ENCODE data around the gene RTEL1.
A peak's percentile ranks its signal among the peaks of the same experiment; 100 is the strongest.
"Not testable (repeated sequence)": the region's sequence is repeated elsewhere in the genome, so short reads cannot be mapped to it uniquely, and the experiment has no call there.

RTEL1 gene

DNA sequence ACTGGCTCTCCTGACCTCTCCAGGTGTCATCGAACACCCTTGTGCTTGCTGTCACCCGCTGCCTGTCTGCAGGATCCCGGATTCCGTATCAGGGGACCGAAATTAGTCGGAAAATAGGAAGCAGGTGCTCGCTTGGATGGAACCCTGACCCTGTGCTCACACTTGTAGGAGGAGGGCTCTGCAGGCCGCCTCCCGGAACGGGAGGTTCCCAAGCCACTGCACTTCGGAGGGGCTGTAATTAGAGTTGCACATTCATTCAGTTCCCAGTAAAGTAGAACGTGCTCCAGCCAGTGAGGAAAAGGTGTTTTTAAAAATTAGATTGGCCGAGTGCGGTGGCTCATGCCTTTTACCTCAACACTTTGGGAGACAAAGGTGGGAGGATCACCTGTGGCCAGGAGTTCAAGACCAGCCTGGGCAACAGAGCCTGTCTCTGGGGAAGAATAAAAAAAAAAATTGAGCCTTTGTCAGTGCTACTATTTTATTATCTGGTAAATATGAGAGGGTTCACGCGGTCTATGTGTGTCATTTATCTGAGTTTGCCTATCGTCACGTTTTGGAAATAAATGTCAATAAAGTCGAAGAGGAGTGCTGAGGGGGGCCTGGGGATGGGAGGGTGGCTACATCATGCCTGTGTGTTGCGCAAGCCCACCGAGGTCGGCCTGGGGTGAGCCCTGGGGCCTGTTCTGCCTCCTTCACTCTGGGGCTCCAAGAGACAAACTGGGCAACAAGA lies 29.7 kb upstream of the RTEL1 start:
- DNase-seq (ENCODE audit: low read depth in 4 of 4, low spot score in 1 of 4), result peak in 2 of 4 experiments; percentile 44 to 59

- not testable (repeated sequence) for DNase-seq (ENCODE audit: low read depth in 4 of 4, low spot score in 1 of 4)
These were observed 27.2 kb upstream of the RTEL1 start for GRCh38 chr20:63630956-63631355.

DNA sequence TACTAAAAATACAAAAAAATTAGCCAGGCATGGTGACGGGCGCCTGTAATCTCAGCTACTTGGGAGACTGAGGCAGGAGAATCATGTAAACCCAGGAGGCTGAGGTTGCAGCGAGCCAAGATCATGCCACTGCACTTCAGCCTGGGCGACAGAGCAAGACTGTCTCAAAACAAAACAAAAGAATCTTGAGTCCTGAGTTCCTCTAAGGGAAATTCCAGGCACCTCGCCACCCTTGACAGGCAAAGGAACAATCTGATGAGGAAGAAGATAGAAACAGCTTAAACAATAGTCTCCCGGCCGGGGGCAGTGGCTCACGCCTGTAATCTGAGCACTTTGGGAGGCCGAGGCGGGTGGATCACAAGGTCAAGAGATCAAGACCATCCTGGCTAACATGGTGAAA lies 26.7 kb upstream of the RTEL1 start:
- DNase-seq (ENCODE audit: low read depth in 4 of 4, low spot score in 1 of 4), result not testable (repeated sequence)

- no peak for DNase-seq (ENCODE audit: low read depth in 4 of 4, low spot score in 1 of 4)
These were observed 24.4 kb upstream of the RTEL1 start for GRCh38 chr20:63633732-63634131.

- no peak for DNase-seq (ENCODE audit: low read depth in 4 of 4, low spot score in 1 of 4)
These were observed 22.5 kb upstream of the RTEL1 start for GRCh38 chr20:63635431-63636141.

GRCh38 chr20:63636752-63637628 lies 21.1 kb upstream of the RTEL1 start:
- DNase-seq (ENCODE audit: low read depth in 4 of 4, low spot score in 1 of 4), result no peak

DNA sequence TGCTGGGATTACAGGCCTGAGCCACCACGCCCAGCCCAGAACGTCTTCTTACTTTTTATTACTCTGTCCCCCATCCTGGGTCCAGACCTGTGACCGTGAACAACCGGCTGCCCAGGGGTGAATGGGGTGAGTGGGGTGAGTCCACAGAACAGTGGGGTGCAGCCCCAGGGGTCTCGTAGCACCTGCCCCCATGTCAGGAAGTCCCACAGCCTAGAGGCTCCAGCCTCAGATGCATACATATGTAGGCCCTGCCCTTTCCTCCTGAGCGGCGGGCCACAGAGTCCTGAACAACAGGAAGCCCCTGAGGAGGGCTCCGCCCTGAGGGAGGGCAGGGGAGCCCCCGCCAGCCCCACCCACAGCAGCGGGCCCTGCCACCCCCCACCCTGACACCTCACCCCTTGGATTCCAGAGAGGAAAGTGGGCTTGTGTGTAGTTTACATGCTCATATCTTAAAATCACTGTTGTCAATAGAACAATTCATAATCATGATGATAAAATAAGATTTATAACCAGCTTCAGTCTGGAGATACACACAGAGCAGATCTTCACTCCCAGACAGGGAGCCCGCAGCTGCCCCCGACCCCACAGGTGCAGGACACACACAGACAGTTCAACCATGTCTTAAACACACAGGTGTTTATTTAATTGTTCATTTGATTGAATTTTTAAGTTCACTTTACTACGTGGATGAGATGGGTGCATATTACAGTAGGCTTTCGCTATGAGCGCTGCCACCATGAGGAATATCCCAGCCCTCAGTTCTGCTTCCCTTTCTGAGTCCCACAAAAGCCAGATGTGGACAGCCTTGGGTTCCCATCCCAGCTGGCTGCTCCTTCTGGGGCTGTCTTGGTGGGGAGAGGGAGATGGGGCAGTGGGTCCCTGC lies 18.8 kb upstream of the RTEL1 start:
- no peak for DNase-seq (ENCODE audit: low read depth in 4 of 4, low spot score in 1 of 4)

GRCh38 chr20:63640086-63640485 lies 18.0 kb upstream of the RTEL1 start:
- DNase-seq (ENCODE audit: low read depth in 4 of 4, low spot score in 1 of 4), result no peak

DNA sequence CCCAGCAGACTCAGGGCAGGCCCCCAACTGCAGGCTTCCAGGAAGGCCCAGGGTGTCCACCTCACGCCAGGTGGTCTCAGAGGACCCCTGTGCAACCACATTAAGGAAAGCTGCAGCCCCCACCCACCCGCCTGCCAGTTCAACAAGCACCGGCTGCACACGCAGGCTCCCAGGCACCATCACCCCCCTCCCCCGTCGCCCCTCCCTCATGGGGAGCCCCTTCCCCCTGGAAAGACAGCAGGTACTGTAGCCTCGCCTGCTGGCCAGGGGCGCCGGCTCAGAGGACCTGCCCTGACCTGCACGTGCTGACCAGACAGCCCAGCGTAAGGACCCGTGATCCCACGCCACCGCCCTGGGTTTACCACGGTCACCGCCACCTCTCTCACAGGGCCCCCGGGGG lies 17.4 kb upstream of the RTEL1 start:
- not testable (repeated sequence) for DNase-seq (ENCODE audit: low read depth in 4 of 4, low spot score in 1 of 4)

DNA sequence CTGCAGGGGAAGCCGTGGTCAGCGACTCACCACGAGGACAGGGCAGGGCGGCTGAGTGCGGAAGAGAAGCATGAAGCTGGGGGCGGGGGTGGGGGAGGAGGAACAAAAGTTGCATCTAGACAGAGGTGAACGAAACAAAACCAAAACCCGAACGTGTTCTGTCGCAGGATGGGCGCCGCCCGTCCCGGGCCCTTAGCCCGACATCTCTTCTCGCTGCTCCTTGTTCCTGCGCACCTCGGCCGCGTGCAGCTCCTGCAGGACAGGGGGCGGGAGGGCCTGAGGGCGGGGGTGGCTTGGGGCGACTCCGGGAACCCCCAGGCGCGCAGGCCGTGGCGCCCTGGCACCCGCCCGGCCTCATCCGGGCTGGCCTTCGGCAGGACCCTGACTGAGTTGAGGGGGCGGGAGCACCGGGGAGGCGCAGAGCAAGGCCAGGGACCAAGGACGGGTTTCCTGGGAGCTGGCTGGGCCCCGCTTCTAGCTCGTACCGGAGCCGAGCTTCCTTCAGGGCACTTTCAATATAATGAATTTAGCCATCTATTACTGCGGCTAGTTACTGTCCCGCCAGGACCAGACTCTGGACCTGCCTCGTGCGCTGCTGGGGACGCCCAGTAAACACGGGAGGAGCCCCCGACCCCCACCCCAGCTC lies 16.8 kb upstream of the RTEL1 start:
- DNase-seq (ENCODE audit: low read depth in 4 of 4, low spot score in 1 of 4), result no peak

- peak; percentile 95 to 99 (median 97) for DNase-seq (ENCODE audit: low read depth in 4 of 4, low spot score in 1 of 4)
These were observed 16.2 kb upstream of the RTEL1 start for GRCh38 chr20:63641792-63642523.

DNA sequence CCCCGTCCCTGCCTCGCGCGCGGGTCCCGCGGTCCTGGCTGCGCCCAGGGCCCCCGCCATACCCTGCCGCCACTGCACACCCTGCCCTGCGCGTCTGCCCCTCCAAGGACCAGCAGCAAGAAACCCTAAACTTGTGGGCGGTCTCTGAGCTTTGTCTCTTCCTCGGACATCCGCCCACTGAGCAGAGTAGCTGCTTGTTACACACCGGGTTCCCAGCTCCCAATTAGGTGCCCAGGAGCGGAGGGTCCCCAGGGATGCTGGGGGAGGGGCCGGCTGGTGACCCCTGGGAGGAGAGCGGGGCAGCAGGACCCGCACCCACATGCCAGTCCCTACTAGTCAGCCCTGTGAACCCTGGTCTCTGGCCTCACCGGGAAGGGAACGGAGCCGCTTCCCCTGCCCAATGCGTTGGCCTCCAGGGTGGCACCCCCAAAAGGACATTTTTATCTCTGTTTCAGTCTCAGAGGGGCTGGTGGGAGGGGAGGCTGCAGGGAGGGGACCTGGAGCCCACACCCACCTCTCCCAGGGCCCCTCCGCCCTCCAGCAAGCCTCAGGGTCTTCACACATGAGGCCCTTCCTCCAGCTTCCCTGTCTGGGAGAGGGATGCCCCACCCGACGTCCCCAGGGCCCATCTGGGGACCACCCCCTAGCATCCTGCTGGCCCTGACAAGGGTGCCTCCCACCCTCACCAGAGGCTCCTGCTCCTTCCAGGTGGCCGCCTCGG lies 15.4 kb upstream of the RTEL1 start:
- no peak for DNase-seq (ENCODE audit: low read depth in 4 of 4, low spot score in 1 of 4)

GRCh38 chr20:63643499-63643898 lies 14.6 kb upstream of the RTEL1 start:
- DNase-seq (ENCODE audit: low read depth in 4 of 4, low spot score in 1 of 4), result no peak

- no peak for DNase-seq (ENCODE audit: low read depth in 4 of 4, low spot score in 1 of 4)
These were observed 14.2 kb upstream of the RTEL1 start for GRCh38 chr20:63643946-63644345.

DNA sequence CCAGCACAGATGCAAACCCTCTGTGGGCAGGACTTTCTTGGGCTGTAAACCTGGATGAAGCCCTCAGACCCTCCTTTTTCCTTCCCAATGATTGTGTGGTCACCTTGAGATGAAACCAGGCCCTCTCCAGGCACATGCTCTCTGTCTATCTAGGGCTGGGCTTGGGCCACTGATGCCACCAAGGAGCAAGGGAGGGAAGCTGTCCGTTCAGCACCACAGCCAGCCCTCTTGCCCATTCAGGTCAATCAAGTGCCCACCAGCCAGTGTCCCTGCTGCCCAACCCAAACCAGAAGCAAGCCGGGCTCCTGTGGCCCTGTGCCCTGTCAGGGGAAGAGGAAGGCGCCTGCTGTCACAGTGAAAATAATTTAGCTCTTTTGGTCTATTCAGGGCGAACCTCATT lies 12.9 kb upstream of the RTEL1 start:
- DNase-seq (ENCODE audit: low read depth in 4 of 4, low spot score in 1 of 4), result no peak

DNA sequence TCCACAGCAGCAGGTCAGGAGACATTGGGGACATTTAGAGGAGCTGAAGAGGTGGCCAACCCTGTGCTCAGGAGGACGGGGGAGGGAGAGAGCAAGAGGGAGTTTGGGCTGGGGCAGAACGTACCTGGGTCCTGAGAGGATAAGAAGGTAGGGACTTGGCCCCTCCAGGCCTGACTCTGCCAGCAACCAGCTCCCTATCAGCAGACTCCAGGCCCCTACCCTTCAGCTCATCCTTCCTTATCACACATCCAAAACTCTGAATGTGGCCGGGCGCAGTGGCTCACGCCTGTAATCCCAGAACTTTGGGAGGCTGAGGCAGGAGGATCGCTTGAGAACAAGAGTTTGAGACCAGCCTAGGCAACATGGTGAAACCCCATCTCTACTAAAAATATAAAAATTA lies 9.9 kb upstream of the RTEL1 start:
- DNase-seq (ENCODE audit: low read depth in 4 of 4, low spot score in 1 of 4), result no peak

DNA sequence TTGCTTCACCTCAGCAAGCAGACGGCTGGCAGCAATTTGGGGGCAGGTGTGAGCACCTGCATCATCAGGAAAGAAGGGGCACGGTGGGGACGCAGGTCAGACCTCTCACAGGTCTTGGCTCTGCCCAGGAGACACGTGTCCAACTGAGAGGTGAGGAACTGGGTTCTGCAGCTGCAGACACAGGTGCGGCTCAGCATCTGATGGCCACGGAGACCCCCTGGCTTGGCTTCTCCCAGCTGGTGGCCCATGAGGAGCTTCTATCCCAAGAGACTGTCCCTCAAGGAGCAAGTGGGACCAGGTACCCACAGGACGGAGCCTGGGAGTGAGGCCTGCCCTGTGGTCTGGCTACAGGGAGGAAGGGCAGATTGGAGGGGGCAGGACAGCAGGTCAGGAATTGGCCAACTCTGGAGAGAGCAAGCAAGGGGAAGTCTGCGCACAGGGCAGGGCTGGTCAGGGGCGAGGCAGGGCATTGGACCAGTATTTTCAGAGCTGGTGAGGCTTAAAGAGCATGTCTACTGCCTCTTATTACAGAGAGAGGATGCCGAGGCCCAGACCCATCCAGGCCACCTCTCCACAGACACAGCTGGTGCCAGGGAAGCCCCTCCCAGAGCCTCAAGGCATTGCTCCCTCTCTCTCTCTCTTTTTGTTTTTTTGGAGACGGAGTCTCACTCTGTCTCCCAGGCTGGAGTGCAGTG lies 9.1 kb upstream of the RTEL1 start:
- no peak for DNase-seq (ENCODE audit: low read depth in 4 of 4, low spot score in 1 of 4)

DNA sequence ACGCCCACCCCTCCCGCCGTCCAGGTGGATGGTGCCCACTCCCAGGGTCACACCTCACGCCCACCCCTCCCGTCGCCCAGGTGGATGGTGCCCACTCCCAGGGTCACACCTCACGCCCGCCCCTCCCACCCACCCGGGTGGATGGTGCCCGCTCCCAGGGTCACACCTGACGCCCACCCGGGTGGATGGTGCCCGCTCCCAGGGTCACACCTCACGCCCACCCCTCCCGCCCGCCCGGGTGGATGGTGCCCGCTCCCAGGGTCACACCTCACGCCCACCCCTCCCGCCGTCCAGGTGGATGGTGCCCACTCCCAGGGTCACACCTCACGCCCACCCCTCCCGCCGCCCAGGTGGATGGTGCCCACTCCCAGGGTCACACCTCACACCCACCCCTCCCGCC lies 7.6 kb upstream of the RTEL1 start:
- not testable (repeated sequence) for DNase-seq (ENCODE audit: low read depth in 4 of 4, low spot score in 1 of 4)

DNA sequence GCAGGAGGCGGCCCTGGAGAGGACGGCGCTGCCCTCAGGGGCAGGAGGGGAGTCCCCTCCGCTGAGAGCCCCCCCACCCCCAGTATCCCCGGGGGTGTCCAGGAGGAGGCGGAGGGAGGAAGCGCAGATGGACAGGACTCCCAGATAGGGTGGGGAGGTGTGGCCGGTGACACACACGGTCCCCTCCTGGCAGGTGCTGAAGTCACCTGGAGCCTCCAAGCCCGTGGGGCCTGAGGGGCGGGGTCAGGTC lies 6.2 kb upstream of the RTEL1 start:
- DNase-seq (ENCODE audit: low read depth in 4 of 4, low spot score in 1 of 4), result no peak

All from stimulated activated CD4-positive, alpha-beta T cell treated with anti-CD3 and anti-CD28 coated beads, Interleukin-1b, Interleukin-23, amount 100 ng/mL, for 24 hours (primary cell).